Upper lobe of left lung (tissue), 6 donors: Measurements from ENCODE around the gene ATXN1. TPM values are rescaled to one million over a fixed set of nuclear protein-coding genes. Genes with fewer than 3 reads are reported as not detected.
A peak's percentile ranks its signal among the peaks of the same experiment; 100 is the strongest.

Experiments
- ATAC-seq, 2 donors: fragments of 200-7000 bp; cut with Tn5 transposase; one replicate each; pipeline ENCODE4 v1.9.1; 2022; ENCODE audit warnings: mild to moderate bottlenecking in 2 of 2, moderate library complexity in 2 of 2; ENCODE audit not compliant: low FRiP score in 2 of 2
- DNase-seq, 2 donors: peaks; one replicate each; pipeline ENCODE4 v3.0.0-alpha.2; 2019 to 2020
- H3K27ac ChIP-seq, 4 donors: fragments of 200-600 bp; sonication (generic); one replicate each; pipeline ENCODE4 v1.5.1; 2016 to 2019
- H3K27me3 ChIP-seq, 4 donors: fragments of 200-600 bp; sonication (generic); one replicate each; pipeline ENCODE4 v1.5.1; 2017 to 2019
- H3K36me3 ChIP-seq, 4 donors: fragments of 200-600 bp; sonication (generic); one replicate each; pipeline ENCODE4 v1.5.1; 2016 to 2019
- H3K4me1 ChIP-seq, 4 donors: fragments of 200-600 bp; sonication (generic); one replicate each; pipeline ENCODE4 v1.5.1; 2018 to 2019
- H3K4me3 ChIP-seq, 4 donors: fragments of 200-600 bp; sonication (generic); one replicate each; pipeline ENCODE4 v1.5.1; 2017 to 2019; ENCODE audit warnings: mild to moderate bottlenecking in 2 of 4, moderate library complexity in 1 of 4
- H3K9me3 ChIP-seq, 4 donors: fragments of 200-600 bp; sonication (generic); one replicate each; pipeline ENCODE4 v1.5.1; 2018 to 2019
- EP300 ChIP-seq, 4 donors: sonication (generic); formaldehyde crosslinking; IDR thresholded peaks; one replicate each; pipeline ENCODE4 v1.5.1; 2017; ENCODE audit warnings: antibody characterized with exemption in 4 of 4, control low read depth in 2 of 4
- POLR2A ChIP-seq, 4 donors: fragments of 450-650 bp; IDR thresholded peaks; one replicate each; pipeline ENCODE4 v1.5.1; 2016 to 2017; ENCODE audit warnings: antibody characterized with exemption in 4 of 4, mild to moderate bottlenecking in 2 of 4
- POLR2AphosphoS5 ChIP-seq, 2 donors: sonication (generic); formaldehyde crosslinking; IDR thresholded peaks; one replicate each; pipeline ENCODE4 v1.5.1; 2017; ENCODE audit warnings: antibody characterized with exemption in 2 of 2
- WGBS, 2 donors: methylation state at CpG; one replicate each; pipeline ENCODE4 v1.1.5; 2017 to 2018; 5-methylcytosine and 5-hydroxymethylcytosine counted together
- total RNA-seq, 6 donors: library from RNA; depleted of rRNA in 4 of 6; stranded (reverse); fragments of >200 nt in 4 of 6; gene quantifications; one replicate each; pipeline versions ENCODE4 v1.1.0 to v1.2.1, GENCODE V29; 2016 to 2021
- TF ChIP-seq, protein P1 (sequence below), 6 experiments: fragments of 450-650 bp in 4 of 6; fragments of 200-600 bp in 2 of 6; sonication (generic) in 2 of 6; IDR thresholded peaks; one replicate each; pipeline ENCODE4 v1.5.1; 2016 to 2019; ENCODE audit warnings: antibody characterized with exemption in 6 of 6
- donor health status: DM: no; HTN: no; CAD: no; lungs with moderate emphysema.
- donor health status: DM: no; HTN: yes; CAD: no; lungs with severe emphysema.

Gene ATXN1
- total RNA-seq, 6 donors from 2014 or later: 44.2 to 106 (median 71.7) TPM

DNA sequence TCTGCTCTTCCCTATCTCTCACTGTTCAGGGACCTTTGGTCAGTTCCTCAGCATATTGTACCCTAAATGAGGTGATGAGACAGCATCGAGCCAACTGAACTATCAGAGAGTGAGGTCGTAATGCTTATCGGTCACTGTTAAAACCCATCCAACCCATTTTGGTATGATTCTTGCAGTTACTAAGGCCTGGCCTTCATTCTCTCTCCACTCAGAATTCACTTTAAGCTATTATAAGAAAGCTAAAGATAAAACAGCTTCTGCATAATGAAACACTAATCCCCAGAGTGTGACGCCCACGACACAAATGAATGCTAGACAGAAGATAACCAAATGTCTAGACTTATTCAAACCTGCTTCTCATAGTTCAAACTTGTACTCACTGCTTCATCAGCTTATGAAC lies 347.1 kb downstream of the ATXN1 start:
- Histone ChIP-seq H3K4me1 (peaks cover 0 to 8% (median 5%) of the 10 kb centered on the region in 4 donors), H3K27me3 (no peaks in the 10 kb centered on the region), H3K4me3 (no peak overlapping the region), H3K9me3 (no peaks in the 10 kb centered on the region), H3K27ac (no peak overlapping the region), H3K36me3 (no peaks in the 10 kb centered on the region)
- WGBS, 2 donors: 80 to 87% methylated on average over 5 of the region's 5 CpGs
- DNase-seq (no peak), ATAC-seq (peak in 1 of 2 donors; percentile 72)
- TF ChIP-seq, protein P1, sequence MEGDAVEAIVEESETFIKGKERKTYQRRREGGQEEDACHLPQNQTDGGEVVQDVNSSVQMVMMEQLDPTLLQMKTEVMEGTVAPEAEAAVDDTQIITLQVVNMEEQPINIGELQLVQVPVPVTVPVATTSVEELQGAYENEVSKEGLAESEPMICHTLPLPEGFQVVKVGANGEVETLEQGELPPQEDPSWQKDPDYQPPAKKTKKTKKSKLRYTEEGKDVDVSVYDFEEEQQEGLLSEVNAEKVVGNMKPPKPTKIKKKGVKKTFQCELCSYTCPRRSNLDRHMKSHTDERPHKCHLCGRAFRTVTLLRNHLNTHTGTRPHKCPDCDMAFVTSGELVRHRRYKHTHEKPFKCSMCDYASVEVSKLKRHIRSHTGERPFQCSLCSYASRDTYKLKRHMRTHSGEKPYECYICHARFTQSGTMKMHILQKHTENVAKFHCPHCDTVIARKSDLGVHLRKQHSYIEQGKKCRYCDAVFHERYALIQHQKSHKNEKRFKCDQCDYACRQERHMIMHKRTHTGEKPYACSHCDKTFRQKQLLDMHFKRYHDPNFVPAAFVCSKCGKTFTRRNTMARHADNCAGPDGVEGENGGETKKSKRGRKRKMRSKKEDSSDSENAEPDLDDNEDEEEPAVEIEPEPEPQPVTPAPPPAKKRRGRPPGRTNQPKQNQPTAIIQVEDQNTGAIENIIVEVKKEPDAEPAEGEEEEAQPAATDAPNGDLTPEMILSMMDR (IDR thresholded peaks at IDR 0.05): no peak
- TF ChIP-seq POLR2A (IDR thresholded peaks at IDR 0.05): no peak
- TF ChIP-seq EP300 (IDR thresholded peaks at IDR 0.05): no peak
- TF ChIP-seq POLR2AphosphoS5 (IDR thresholded peaks at IDR 0.05): no peak

DNA sequence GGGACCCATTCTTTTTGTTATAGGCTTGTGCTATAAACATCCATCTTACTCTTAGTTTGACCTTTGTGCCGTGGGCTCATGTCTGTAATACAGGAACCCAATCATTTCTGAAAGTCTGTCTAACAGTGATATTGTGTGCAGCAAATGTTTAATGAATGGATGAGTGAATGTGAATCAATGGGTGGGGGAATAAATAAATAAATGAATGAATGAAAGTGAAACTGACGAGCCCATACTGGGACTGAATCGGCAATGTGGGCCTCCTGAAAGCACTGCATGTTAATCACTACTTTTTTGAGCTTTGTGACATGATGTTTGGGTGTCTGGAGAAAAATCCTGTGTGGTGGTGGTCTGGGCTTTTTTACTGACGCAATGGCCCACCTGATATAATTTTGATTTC lies 347.9 kb downstream of the ATXN1 start:
- Histone ChIP-seq H3K4me3 (no peak overlapping the region), H3K27ac (no peak overlapping the region), H3K27me3 (no peaks in the 10 kb centered on the region), H3K36me3 (no peaks in the 10 kb centered on the region), H3K4me1 (peaks cover 0 to 8% (median 5%) of the 10 kb centered on the region in 4 donors), H3K9me3 (no peaks in the 10 kb centered on the region)
- DNase-seq (no peak), ATAC-seq (no peak)
- 56 to 70% methylated on average over 4 of the region's 4 CpGs for WGBS, 2 donors
- TF ChIP-seq, protein P1 (IDR thresholded peaks at IDR 0.05): no peak
- TF ChIP-seq POLR2AphosphoS5 (IDR thresholded peaks at IDR 0.05): no peak
- no peak for TF ChIP-seq EP300 (IDR thresholded peaks at IDR 0.05)
- no peak for TF ChIP-seq POLR2A (IDR thresholded peaks at IDR 0.05)

DNA sequence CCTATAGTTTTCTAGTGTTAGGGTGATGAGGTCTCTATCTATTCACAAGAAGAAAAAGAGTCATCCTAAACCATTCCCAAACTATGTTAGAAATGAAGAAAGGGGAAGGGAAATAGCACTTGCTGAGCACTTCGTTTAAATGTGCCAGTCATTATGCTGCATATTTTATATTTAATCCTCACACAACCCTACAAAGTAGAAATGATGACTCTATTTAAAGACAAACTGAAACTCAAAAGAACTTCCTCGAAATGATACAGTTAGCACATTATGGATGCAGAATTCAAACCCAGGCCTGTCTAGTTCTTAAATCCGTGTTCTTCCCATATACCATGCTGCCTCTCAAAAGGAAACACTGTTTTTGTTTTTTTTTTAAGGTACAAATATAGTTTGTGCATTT lies 348.3 kb downstream of the ATXN1 start:
- TF ChIP-seq POLR2AphosphoS5 (IDR thresholded peaks at IDR 0.05) (no peak), POLR2A (IDR thresholded peaks at IDR 0.05) (no peak), EP300 (IDR thresholded peaks at IDR 0.05) (no peak)
- TF ChIP-seq, protein P1 (IDR thresholded peaks at IDR 0.05): no peak
- H3K27ac ChIP-seq: no peak overlapping the region
- WGBS, 2 donors: 71 to 75% methylated on average over 3 of the region's 3 CpGs
- H3K4me1 ChIP-seq: peaks cover 0 to 8% (median 5%) of the 10 kb centered on the region in 4 donors
- no peak for ATAC-seq
- H3K27me3 ChIP-seq: no peaks in the 10 kb centered on the region
- no peak overlapping the region for H3K4me3 ChIP-seq
- DNase-seq: no peak
- H3K9me3 ChIP-seq: no peaks in the 10 kb centered on the region
- no peaks in the 10 kb centered on the region for H3K36me3 ChIP-seq

DNA sequence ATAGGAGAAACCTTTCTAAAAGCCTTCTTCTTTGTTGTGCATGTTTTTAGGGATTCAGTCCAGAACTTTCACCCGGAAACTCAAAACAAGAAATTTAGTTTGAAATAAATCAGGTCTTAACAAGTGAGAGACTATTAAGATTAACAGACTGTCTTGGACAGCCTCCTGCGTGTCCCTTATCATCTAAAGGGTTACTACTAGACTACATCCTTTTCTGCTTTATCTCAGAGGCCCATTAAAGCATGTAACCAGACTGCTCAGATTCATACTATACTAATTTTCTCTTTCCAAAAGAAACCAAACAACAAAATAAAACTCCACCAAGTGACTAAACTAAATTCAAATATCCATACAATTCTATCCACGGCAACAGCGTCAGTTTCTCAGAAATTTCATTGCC lies 349.1 kb downstream of the ATXN1 start:
- no peak overlapping the region for H3K27ac ChIP-seq
- TF ChIP-seq POLR2AphosphoS5 (IDR thresholded peaks at IDR 0.05): no peak
- TF ChIP-seq, protein P1 (IDR thresholded peaks at IDR 0.05): no peak
- no peak for TF ChIP-seq EP300 (IDR thresholded peaks at IDR 0.05)
- TF ChIP-seq POLR2A (IDR thresholded peaks at IDR 0.05): no peak
- H3K9me3 ChIP-seq: no peaks in the 10 kb centered on the region
- H3K4me3 ChIP-seq: no peak overlapping the region
- peaks cover 0 to 8% (median 5%) of the 10 kb centered on the region in 4 donors for H3K4me1 ChIP-seq
- H3K36me3 ChIP-seq: no peaks in the 10 kb centered on the region
- no peaks in the 10 kb centered on the region for H3K27me3 ChIP-seq
- ATAC-seq (no peak), DNase-seq (no peak)
- 92 to 93% methylated on average over 4 of the region's 4 CpGs for WGBS, 2 donors
